Activated T-cell treated with anti-CD3 and anti-CD28 coated beads for 1 hour (primary cell): Measurements from ENCODE around the gene SHANK3.

ENCODE experiments used
- DNase-seq: peaks from one replicate; pipeline ENCODE4 v3.0.0-alpha.2; 2020; ENCODE audit warnings: low read depth

Gene SHANK3

DNA sequence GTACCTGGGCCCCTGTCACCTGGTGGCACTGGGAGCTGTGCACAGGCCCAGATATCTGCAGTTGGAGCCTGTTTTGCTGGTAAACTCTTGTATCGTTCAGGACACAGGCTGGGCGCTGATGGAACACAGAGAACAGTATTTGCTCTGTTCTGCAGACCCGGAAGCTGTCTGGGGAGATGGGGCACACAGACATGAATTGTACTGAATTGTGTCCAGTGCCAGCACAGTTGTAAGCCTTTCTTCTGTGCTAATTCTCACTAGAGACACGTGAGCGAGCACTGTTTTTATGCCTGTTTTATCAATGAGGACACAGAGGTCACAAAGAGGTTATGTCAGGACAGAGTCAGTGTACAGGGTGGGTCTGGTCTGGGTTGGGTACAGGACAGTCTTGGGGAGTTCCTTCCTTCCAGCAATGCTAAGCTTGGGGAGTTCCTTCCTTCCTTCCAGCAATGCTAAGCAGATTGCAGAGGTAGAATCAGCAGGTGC, 41.0 kb downstream of the SHANK3 start:
- no peak for DNase-seq

GRCh38 chr22:50714150-50714549, 41.5 kb downstream of the SHANK3 start:
- no peak for DNase-seq

- DNase-seq: no peak
Observed at GRCh38 chr22:50714631-50715179, 42.1 kb downstream of the SHANK3 start.

- no peak for DNase-seq
Observed at GRCh38 chr22:50715250-50715649, 42.6 kb downstream of the SHANK3 start.

DNA sequence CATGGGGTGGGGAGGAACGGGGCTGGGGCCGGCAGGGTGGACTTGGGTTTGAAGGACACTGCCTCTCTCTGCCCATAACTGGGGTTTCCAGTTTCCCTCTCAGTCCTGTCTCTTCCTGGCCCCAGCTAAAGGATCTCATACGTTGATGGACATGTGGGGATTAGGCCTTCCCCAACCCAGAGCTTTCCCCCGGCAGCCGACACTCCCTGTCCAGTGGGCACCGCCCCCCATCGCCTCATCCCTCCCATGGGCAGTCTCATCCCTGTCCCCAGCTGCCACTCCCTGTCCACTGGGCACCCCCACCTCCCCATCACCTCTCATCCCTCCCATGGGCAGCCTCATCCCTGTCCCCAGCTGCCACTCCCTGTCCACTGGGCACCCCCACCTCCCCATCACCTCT, 43.2 kb downstream of the SHANK3 start:
- no peak for DNase-seq

DNA sequence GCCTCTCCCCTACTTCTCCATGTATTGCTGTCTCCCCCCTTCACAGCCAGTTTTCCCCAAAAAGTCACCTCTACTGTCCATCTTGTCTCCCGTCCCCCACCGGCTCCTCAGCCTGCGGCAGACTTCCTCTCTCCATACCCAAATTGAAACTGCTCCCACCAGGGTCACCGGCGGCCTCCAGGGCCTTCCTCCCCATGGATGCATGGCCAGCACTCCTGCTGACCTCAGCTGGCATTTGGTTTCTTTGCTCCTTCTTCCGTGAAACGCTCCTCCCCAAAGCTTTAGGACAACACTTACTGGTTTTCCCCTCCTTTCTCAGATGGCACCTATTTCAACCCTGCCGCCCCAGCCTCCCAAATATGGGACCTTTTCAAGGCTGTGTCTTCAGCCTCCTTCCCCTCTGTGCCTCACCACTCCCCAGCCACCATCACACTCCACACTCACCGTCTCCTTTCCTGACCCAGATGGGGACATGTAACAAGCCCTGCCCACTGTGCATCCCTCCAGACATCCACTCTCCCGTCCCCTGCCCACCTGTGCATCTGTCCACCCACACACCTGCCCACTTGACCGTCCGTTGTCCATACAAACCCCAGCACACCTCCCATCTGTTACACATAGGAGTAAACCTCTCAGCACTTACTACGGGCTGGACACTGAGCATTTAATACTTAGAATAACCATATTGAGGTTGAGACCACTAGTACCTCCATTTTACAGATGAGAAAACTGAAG, 43.8 kb downstream of the SHANK3 start:
- DNase-seq: no peak

DNA sequence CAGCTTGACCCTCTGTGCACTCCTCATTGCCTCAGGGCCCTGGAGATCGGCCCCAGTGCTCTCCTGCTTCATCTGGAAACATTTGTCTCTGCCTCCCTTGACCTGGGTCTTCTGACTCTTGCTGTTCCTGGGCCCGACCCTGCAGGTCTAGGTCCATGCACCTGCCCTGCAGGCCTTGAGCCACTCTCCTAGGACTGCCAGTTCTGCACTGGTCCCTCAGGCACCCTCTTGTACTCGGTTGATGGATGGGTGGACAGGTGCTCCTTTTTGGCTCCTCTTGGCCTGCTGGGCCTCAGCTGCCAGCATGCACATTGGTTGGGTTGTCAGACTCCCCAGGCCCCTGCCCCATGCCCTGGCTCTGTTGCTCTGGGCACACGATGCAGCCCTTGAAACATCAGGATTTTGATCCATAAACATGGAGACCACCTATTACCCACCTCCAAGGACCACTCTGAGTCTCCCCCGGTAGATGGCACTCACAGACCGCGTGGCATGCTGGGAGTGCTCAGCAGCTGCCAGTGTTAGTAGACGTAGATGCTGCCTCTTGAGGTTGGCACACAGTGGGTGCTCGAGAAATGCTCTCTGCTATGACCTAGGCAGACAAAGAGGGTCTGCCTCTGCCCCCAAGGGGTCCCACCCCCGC, 45.2 kb downstream of the SHANK3 start:
- no peak for DNase-seq

- no peak for DNase-seq
Observed at GRCh38 chr22:50718352-50718709, 45.7 kb downstream of the SHANK3 start.

DNA sequence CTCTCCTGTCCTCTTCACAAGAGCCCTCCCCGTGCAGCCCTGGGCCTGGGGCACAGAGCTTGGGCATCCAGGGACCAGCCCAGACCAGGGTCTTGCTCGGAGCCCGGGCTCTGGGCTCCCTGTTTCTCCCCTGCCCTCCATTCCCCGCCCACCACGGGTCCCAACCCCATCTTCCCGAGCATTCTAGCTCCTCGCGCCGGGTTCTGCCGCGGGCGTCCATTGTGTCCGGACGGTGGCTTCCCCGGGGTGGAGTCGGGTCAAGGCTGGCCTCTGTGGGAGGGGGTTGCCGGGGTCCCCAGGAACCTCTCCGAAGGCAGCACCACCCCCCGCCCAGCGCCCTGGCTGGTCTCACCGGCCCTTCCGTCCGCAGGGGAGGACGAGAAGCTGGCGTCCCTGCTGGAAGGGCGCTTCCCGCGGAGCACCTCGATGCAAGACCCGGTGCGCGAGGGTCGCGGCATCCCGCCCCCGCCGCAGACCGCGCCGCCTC, 47.2 kb downstream of the SHANK3 start:
- no peak for DNase-seq

- DNase-seq: no peak
Observed at GRCh38 chr22:50720301-50721256, 48.0 kb downstream of the SHANK3 start.

GRCh38 chr22:50721257-50721844, 48.7 kb downstream of the SHANK3 start:
- DNase-seq: no peak

DNA sequence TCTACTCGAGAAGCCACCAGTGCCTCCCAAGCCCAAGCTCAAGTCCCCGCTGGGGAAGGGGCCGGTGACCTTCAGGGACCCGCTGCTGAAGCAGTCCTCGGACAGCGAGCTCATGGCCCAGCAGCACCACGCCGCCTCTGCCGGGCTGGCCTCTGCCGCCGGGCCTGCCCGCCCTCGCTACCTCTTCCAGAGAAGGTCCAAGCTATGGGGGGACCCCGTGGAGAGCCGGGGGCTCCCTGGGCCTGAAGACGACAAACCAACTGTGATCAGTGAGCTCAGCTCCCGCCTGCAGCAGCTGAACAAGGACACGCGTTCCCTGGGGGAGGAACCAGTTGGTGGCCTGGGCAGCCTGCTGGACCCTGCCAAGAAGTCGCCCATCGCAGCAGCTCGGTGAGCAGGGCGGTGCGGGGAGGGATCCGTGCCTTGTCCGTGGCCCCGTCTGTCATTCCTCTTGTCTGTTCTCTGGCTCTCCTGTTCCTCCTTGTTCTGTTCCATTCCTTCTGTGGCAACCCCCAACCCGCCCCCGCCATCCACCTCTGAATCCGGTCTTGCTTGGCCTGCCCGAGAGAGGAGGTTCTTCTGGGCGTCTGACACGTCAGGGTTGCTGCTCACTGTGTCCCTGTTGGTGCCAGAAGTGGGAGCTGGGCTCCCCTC, 49.6 kb downstream of the SHANK3 start:
- no peak for DNase-seq
